Peyer's patch (tissue), 4 donors: Measurements from ENCODE around the gene HHAT. TPM values are rescaled to one million over a fixed set of nuclear protein-coding genes. Genes with fewer than 3 reads are reported as not detected.

ENCODE experiments used
- DNase-seq, 3 donors: peaks; one replicate each; pipeline ENCODE4 v3.0.0-alpha.2; 2017 to 2019
- H3K27ac ChIP-seq, 4 donors: fragments of 200-600 bp; sonication (generic); one replicate each; pipeline ENCODE4 v1.5.1; 2016 to 2019
- H3K27me3 ChIP-seq, 2 donors: fragments of 200-600 bp; sonication (generic); one replicate each; pipeline ENCODE4 v1.5.1; 2019
- H3K36me3 ChIP-seq, 3 donors: fragments of 200-600 bp; sonication (generic); one replicate each; pipeline ENCODE4 v1.5.1; 2016 to 2019
- H3K4me1 ChIP-seq, 4 donors: fragments of 200-600 bp; sonication (generic); one replicate each; pipeline ENCODE4 v1.5.1; 2016 to 2019
- H3K4me3 ChIP-seq, 4 donors: fragments of 200-600 bp; sonication (generic); 1 replicate in 3 of 4; 2 replicates in 1 of 4; pipeline ENCODE4 v1.5.1; 2016 to 2019; ENCODE audit warnings: mild to moderate bottlenecking in 1 of 4
- H3K9me3 ChIP-seq, 4 donors: fragments of 200-600 bp; sonication (generic); one replicate each; pipeline ENCODE4 v1.5.1; 2016 to 2019; ENCODE audit warnings: mild to moderate bottlenecking in 1 of 4
- POLR2A ChIP-seq, 2 donors: fragments of 450-650 bp; IDR thresholded peaks; one replicate each; pipeline ENCODE4 v1.5.1; 2017; ENCODE audit warnings: antibody characterized with exemption in 2 of 2, mild to moderate bottlenecking in 2 of 2, moderate library complexity in 2 of 2
- small RNA-seq, 2 donors: library from RNA; depleted of rRNA; stranded (forward); fragments of <200 nt; gene quantifications; one replicate each; pipeline ENCODE3, GENCODE V24; 2016
- total RNA-seq, 4 donors: library from RNA; depleted of rRNA; stranded (reverse); fragments of >200 nt; gene quantifications; one replicate each; pipeline ENCODE4 v1.1.0, GENCODE V29; 2016
- TF ChIP-seq, protein P1 (sequence below), 6 experiments: fragments of 450-650 bp in 4 of 6; fragments of 200-600 bp in 2 of 6; sonication (generic) in 1 of 6; IDR thresholded peaks; one replicate each; pipeline ENCODE4 v1.5.1; 2017 to 2019; ENCODE audit warnings: antibody characterized with exemption in 6 of 6, mild to moderate bottlenecking in 3 of 6, moderate library complexity in 1 of 6

The HHAT gene
- total RNA-seq, 4 donors from 2014 or later, result 2.3 to 16.9 (median 7.3) TPM

DNA sequence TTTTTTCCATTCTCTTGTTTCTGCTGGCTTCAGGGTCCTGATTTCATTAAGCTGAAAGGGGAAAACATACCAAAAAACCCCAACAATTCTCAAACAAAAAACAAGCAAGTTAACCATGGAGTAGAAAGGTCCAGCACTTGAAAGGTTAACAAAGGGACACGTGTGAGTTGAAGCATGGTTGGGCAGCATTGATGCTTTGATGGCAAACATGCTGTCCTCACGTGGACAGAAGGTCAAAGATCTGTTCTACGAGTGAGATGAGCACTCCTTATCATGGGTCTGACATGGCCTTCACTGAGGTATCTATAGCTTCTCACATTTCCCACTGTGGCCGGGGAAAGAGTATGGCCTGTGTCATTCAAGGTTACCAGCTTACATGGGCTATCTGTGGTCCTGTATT, 394.9 kb downstream of the HHAT start:
- no peak overlapping the region for H3K27ac ChIP-seq
- H3K9me3 ChIP-seq, result no peaks in the 10 kb centered on the region
- no peak overlapping the region for H3K4me3 ChIP-seq
- TF ChIP-seq, protein P1, sequence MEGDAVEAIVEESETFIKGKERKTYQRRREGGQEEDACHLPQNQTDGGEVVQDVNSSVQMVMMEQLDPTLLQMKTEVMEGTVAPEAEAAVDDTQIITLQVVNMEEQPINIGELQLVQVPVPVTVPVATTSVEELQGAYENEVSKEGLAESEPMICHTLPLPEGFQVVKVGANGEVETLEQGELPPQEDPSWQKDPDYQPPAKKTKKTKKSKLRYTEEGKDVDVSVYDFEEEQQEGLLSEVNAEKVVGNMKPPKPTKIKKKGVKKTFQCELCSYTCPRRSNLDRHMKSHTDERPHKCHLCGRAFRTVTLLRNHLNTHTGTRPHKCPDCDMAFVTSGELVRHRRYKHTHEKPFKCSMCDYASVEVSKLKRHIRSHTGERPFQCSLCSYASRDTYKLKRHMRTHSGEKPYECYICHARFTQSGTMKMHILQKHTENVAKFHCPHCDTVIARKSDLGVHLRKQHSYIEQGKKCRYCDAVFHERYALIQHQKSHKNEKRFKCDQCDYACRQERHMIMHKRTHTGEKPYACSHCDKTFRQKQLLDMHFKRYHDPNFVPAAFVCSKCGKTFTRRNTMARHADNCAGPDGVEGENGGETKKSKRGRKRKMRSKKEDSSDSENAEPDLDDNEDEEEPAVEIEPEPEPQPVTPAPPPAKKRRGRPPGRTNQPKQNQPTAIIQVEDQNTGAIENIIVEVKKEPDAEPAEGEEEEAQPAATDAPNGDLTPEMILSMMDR (IDR thresholded peaks at IDR 0.05), result no peak
- TF ChIP-seq POLR2A (IDR thresholded peaks at IDR 0.05), result no peak
- H3K36me3 ChIP-seq, result no peaks in the 10 kb centered on the region
- no peak for DNase-seq
- H3K27me3 ChIP-seq, result no peaks in the 10 kb centered on the region
- no peaks in the 10 kb centered on the region for H3K4me1 ChIP-seq

DNA sequence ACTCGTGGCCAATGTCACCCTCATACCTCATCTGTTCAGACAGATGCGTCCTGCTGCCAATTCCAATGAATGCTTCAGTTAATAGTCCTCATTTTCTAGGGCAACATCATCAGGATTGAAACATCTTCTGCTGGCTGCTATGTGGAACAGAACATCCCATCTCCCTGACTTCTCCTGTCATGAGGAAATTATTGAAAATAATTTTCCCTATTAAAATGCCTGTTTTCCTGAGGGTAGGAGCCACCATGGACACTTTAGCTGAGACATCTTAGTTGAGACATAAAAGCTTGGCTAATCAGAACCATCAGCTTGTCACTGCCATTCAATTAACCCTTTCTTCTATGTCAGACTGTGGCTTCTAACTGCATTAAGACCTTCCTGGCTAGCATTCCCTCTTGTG, 396.1 kb downstream of the HHAT start:
- Histone ChIP-seq H3K36me3 (no peaks in the 10 kb centered on the region), H3K4me3 (no peak overlapping the region), H3K9me3 (no peaks in the 10 kb centered on the region), H3K27me3 (no peaks in the 10 kb centered on the region), H3K4me1 (no peaks in the 10 kb centered on the region), H3K27ac (no peak overlapping the region)
- no peak for DNase-seq
- TF ChIP-seq, protein P1 (IDR thresholded peaks at IDR 0.05), result no peak
- no peak for TF ChIP-seq POLR2A (IDR thresholded peaks at IDR 0.05)

Small RNA genes lying within 50 kb of the gene (small RNA-seq; reads per million reads assigned to genes)
- gene RNU5A-8P, result 0.32 to 0.53 reads per million in 2 donors

Other genes starting within 250 kb of the HHAT start
- gene SERTAD4, start 96.1 kb upstream of the HHAT start, total RNA-seq, result 1 to 10 TPM in 3 of 4 donors, under 1 TPM in 1; 0.18 to 1.7 (median 1.3) TPM